ENCODE data around the gene GDPD4.

GDPD4 gene

DNA sequence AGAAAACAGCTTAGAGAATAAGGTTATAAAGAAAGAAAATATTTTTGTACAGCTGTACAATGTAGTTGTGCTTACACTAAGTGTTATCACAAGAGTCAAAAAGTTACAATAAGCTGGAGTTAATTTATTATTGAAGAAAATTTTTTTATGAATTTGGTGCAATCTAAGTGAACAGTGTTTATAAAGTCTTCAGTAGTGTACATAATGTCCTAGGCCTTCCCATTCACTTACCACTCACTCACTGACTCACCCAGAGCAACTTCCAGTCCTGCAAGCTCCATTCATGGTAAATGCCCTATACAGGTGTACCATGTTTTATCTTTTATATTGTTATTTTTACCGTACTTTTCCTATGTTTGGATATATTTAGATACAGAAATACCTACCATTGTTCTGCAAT lies 34.7 kb downstream of the GDPD4 start:
- TF ChIP-seq, protein P1, sequence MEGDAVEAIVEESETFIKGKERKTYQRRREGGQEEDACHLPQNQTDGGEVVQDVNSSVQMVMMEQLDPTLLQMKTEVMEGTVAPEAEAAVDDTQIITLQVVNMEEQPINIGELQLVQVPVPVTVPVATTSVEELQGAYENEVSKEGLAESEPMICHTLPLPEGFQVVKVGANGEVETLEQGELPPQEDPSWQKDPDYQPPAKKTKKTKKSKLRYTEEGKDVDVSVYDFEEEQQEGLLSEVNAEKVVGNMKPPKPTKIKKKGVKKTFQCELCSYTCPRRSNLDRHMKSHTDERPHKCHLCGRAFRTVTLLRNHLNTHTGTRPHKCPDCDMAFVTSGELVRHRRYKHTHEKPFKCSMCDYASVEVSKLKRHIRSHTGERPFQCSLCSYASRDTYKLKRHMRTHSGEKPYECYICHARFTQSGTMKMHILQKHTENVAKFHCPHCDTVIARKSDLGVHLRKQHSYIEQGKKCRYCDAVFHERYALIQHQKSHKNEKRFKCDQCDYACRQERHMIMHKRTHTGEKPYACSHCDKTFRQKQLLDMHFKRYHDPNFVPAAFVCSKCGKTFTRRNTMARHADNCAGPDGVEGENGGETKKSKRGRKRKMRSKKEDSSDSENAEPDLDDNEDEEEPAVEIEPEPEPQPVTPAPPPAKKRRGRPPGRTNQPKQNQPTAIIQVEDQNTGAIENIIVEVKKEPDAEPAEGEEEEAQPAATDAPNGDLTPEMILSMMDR (IDR thresholded peaks at IDR 0.05; ENCODE audit: low read depth, low read length): no peak
- no peak for TF ChIP-seq POLR2A (IDR thresholded peaks at IDR 0.05; ENCODE audit: extremely low read depth, insufficient read length)
- TF ChIP-seq, protein P2, sequence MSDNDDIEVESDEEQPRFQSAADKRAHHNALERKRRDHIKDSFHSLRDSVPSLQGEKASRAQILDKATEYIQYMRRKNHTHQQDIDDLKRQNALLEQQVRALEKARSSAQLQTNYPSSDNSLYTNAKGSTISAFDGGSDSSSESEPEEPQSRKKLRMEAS (IDR thresholded peaks at IDR 0.05; ENCODE audit: low read depth, low read length): no peak
- TF ChIP-seq MYC (IDR thresholded peaks at IDR 0.05; ENCODE audit: low read depth, low read length): no peak
- no peak overlapping the region for H3K4me3 ChIP-seq (ENCODE audit: low read depth, low read length)

DNA sequence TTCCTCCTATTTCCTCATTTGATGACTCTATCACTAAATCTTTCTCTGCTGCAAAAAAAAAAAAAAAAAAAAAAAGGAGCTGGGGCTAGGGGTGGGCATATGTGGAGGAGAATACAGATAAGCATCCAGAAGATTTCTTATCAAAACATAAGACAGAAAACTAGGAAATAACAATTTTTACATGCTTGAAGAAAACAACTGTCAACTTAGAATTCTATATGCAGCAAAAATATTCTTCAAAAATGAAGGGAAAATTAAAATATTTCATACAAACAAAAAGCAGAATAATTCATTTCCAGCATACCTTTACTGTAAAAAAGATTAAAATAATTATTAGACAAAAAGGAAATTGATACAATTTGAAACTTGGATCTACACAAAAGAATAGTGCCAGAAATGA lies 38.7 kb downstream of the GDPD4 start:
- no peak overlapping the region for H3K4me3 ChIP-seq (ENCODE audit: low read depth, low read length)
- no peak for DNase-seq (ENCODE audit: low read depth)
- TF ChIP-seq, protein P2 (IDR thresholded peaks at IDR 0.05; ENCODE audit: low read depth, low read length): no peak
- TF ChIP-seq POLR2A (IDR thresholded peaks at IDR 0.05; ENCODE audit: extremely low read depth, insufficient read length): no peak
- TF ChIP-seq, protein P1 (IDR thresholded peaks at IDR 0.05; ENCODE audit: low read depth, low read length): no peak
- TF ChIP-seq MYC (IDR thresholded peaks at IDR 0.05; ENCODE audit: low read depth, low read length): no peak

More for the DNA sequence above, 34.7 kb downstream of the GDPD4 start:
- DNase-seq (ENCODE audit: low read depth): no peak

DNA sequence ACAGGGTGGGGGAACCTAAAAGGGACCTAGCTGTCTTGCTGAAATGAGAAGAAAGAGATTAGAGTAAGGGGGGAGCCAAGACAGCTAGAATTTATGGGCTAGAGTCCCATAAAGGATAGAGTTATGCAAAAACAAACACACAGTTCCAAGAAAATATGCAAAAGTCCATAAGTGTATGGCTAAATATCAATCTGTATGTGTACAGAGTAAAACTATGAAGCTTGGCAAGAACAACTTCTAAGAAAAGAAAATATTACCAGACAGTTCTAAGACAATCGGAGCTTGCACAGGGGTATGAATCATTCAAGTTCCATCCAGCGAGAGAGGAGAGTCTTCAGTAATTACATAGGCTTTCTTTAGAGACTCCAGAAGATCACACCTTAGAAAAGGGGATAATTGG lies 41.8 kb downstream of the GDPD4 start:
- no peak overlapping the region for H3K4me3 ChIP-seq (ENCODE audit: low read depth, low read length)
- TF ChIP-seq, protein P2 (IDR thresholded peaks at IDR 0.05; ENCODE audit: low read depth, low read length): no peak
- TF ChIP-seq, protein P1 (IDR thresholded peaks at IDR 0.05; ENCODE audit: low read depth, low read length): no peak
- no peak for DNase-seq (ENCODE audit: low read depth)

DNA sequence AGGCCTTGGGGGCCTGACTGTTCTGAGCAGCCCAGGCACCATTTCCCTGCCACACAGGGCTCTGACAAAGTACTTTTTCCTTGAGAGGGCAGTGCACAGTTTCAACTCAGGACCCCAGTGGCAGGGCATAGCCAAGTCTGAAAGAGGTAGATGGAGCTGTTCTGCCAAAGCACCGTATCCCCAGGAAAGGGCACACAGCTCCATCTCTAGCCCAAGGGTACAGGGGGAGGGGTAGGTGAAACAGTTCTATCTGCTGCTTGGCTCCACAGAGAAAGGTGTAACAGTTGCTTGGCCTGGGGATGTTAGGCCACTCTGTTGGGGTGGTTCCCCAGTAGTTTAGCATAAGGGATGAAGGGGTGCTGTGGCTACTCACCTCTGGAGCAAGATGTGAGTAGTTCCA lies 47.8 kb downstream of the GDPD4 start:
- DNase-seq (ENCODE audit: low read depth): no peak
- no peak overlapping the region for H3K4me3 ChIP-seq (ENCODE audit: low read depth, low read length)
- TF ChIP-seq, protein P1 (IDR thresholded peaks at IDR 0.05; ENCODE audit: low read depth, low read length): no peak
- TF ChIP-seq, protein P2 (IDR thresholded peaks at IDR 0.05; ENCODE audit: low read depth, low read length): no peak
- TF ChIP-seq POLR2A (IDR thresholded peaks at IDR 0.05; ENCODE audit: extremely low read depth, insufficient read length) (no peak), MYC (IDR thresholded peaks at IDR 0.05; ENCODE audit: low read depth, low read length) (no peak)

DNA sequence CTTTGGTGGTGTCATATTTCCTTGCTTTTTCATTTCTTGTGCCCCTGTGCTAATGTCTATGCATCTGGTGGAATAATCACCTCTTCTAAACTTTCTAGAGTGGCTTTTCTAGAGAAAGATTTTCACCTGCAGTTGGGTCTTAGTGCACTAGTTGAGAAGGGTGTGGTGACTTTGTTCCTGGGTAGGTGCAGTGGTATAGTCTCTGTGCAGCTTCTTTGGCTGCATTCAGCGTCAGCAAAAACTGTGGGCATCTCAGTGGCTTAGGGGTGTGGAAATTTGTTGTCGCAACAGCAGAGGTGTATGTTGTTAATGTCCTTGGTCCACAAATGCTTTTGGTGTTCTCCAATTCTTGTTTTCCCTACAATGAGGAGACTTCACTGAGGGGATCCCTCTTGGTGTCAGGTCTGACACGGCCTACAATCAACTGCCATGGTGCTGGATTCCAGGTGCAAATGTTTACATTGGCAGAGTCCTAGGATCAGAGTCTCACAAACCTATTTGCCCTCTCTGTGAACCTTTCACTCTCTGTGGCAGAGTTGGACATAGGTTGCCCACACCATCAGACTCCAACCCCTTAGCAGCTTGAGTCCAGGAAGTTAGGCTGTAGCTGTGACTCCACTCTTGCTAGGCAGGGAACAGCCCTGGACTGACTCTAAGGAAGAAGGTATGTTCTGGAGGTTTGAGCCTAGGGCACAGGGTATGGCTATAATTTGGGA lies 48.8 kb downstream of the GDPD4 start:
- TF ChIP-seq MYC (IDR thresholded peaks at IDR 0.05; ENCODE audit: low read depth, low read length): no peak
- TF ChIP-seq POLR2A (IDR thresholded peaks at IDR 0.05; ENCODE audit: extremely low read depth, insufficient read length): no peak
- TF ChIP-seq, protein P1 (IDR thresholded peaks at IDR 0.05; ENCODE audit: low read depth, low read length): no peak
- TF ChIP-seq, protein P2 (IDR thresholded peaks at IDR 0.05; ENCODE audit: low read depth, low read length): no peak
- no peak overlapping the region for H3K4me3 ChIP-seq (ENCODE audit: low read depth, low read length)
- DNase-seq (ENCODE audit: low read depth): no peak

All from NB4 (cell line).